Dedifferentiated amniotic fluid mesenchymal stem cell (primary cell): ENCODE measurements around the gene LY6G5C.

Experiments
- DNase-seq: peaks from one replicate; pipeline ENCODE4 v3.0.0-alpha.2; 2016; ENCODE audit errors: extremely low spot score

The LY6G5C gene

GRCh38 chr6:31663126-31663960, 17.5 kb downstream of the LY6G5C start:
- no peak for DNase-seq

- DNase-seq = no peak
Observed at GRCh38 chr6:31662124-31662723, 18.6 kb downstream of the LY6G5C start.

DNA sequence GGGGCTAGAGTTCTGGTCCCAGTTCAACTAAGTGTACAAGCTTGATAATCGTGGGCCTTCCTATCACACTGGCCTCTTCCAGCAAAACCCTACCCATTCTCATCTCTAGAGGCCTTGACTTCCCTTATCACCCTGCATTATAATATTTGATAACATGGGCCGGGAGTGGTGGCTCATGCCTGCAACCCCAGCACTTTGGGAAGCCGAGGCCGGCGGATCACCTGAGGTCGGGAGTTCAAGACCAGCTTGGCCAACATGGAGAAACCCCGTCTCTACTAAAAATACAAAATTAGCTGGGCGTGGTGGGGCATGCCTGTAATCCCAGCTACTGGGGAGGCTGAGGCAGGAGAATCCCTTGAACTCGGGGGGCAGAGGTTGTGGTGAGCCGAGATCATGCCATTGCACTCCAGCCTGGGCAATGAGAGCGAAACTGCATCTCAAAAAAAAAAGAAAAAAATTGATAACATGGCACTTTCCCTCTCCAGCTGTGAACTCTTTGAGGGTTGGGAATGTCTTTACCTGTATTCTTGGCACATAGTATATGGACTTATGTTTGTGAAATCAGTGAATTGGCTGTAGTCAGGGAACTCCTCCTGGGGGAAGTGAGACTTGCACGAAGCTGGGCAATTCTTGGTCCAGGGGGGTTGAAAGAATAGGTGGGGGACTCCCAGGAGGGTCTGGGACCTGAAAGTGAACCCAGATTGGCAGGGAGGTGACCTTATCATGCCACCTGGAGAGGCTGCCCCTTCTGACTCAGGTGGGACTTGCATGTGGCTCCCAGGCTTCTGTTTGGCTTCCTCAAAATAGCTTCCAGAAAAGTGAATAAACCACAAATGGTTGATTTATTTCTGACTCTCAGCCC, 19.4 kb downstream of the LY6G5C start:
- no peak for DNase-seq

DNA sequence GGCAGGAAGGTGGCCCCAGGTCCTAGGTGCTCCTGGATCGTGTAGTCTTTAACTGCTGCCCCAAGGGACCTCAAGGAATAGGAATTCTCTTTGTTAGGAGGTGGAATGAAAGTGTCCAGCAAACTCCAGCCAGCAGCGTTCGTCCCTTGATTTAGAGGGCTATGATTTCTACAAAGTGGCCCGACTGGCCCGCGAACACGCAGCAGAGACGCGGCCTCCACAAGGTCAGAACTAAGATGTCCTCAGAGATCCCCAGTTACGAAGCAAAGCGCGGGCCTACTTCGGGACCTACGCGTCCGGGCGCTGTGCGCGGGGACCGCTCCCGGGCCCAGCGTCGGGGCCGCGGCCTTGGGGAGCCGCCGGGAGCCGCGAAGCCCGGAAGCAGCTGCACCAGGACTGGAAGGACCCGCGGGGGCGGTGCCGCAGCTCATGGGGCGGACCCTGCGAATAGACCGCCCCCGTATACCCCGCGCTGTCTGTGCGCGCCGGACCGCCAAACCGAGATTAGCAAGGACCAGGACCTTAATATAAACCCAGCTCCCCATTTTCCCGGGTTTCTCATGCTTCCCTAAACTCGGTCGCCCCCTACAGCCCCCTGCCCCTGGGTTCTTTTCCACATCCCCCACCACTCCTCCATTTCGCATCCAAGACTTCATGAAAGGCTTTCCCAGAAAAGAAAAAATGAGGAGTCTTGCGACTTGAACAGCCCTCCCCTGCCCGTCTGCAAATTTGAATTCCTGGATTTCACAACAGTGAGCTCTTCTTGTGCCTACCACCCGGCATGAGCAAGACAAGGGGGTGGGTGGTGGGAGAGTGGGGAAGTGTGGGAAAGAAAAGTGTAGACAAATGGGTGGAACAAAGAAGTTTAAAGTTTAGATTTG, 20.2 kb downstream of the LY6G5C start, which contains the start of gene C6orf47:
Gene C6orf47, minus strand, starts transcription at position 398 of the 881 bp plus-strand sequence. CDS start 831 bp downstream, outside the sequence.
- peak; percentile 56 for DNase-seq

- DNase-seq = no peak
Observed at GRCh38 chr6:31659649-31660380, 21.1 kb downstream of the LY6G5C start.

DNA sequence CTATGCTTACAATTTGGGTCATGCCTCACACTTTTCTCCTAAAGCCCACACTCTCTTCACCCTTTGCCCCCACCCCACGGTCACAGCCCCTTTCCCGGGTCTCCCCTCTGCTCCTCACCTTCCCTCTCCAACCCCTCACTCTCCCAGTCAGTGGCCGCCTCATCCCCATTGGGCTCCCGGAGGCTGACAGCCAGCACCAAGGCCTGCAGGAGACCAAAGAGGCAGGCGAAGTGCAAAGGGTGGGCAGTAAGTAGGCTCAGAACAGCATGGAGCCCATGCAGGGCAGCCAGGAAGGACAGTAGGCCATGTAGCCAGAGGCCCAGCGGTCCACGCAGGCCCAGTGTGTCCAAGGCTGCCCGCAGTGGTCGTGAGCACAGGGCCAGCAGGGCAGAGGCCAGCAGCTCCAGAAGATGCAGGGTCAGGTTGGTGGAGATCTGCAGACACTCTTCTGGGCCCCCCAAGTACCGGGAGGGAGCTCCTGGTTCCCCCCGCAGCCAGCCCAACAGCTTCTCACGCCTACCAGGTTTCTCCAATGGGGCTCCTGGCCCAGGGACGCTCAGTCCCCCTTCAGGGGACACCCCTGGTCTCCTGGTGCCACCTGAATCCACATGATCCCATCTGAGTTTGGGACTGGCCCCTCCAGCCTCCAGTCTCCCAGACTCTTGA, 21.8 kb downstream of the LY6G5C start:
- no peak for DNase-seq

GRCh38 chr6:31658158-31658688, 22.6 kb downstream of the LY6G5C start:
- no peak for DNase-seq

DNA sequence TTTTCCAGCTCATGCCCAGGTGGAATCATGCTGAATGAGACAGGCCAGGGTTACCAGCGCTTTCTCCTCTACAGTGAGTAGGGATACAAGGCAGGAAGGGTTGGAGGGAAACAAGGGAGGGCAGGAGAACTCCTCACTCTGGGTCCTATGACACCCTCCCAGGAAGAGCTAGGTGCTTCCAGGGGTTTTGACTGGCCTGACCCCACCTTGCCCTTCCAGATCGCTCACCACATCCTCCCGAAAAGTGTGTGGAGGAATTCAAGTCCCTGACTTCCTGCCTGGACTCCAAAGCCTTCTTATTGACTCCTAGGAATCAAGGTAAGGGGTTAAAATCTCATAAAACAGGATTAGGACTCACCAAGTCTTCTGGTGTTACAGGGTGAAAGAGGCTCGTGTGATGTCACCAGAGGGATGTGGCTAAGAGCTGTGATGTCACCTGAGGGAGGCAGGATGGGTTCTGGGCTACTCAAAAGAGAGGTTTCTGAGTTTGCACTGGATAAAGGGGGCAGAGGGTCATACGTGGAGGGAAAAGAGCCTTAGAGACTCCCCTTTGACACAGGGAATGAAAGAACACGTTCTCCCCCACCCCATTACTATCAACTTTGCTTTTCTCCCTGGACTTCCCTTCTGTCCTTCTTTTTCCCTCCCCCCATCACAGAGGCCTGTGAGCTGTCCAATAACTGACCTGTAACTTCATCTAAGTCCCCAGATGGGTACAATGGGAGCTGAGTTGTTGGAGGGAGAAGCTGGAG, 23.3 kb downstream of the LY6G5C start:
- no peak for DNase-seq

DNA sequence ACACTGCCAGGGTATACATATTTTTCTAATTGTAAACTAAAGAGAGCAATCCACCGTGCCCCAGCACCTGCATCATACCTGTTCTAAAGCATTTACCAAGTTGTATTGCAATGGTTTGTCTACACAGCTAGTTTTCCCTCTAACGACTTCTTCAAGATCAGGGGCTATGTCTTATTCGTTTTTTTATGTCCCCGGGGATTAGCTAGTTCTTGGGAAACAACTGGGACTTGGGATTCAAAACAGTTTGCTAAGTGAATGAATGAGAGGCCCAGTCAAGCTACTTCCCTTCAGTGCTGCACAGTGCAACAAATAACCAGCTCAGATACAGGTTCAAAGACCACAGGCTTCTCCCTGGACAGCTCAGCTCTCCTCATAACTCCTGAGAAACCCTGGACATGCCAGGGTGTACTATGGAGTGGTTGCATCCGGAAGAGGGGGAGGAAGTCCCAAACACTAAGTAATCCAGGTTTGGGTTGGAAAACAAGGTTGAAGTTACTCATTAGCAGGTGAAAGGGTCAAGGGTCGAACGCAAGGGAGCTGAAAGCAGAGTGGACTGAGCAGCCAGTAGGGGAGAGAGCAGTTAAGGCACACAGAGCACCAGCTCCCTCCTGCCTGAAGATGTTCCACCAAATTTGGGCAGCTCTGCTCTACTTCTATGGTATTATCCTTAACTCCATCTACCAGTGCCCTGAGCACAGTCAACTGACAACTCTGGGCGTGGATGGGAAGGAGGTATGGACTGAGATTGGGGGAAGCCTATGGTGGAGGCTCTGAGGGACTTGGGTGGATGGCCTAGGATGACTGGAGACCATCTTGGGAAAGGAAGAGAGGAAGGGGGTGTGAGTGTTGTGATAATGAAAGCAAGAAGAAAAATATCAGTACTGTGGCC, 25.3 kb downstream of the LY6G5C start, which contains the start of gene APOM:
Gene APOM, plus strand, starts transcription at position 546 of the 889 bp plus-strand sequence. Its CDS starts 73 bp downstream, at position 619.
- DNase-seq = no peak

GRCh38 chr6:31654574-31655348, 26.1 kb downstream of the LY6G5C start:
- no peak for DNase-seq

DNA sequence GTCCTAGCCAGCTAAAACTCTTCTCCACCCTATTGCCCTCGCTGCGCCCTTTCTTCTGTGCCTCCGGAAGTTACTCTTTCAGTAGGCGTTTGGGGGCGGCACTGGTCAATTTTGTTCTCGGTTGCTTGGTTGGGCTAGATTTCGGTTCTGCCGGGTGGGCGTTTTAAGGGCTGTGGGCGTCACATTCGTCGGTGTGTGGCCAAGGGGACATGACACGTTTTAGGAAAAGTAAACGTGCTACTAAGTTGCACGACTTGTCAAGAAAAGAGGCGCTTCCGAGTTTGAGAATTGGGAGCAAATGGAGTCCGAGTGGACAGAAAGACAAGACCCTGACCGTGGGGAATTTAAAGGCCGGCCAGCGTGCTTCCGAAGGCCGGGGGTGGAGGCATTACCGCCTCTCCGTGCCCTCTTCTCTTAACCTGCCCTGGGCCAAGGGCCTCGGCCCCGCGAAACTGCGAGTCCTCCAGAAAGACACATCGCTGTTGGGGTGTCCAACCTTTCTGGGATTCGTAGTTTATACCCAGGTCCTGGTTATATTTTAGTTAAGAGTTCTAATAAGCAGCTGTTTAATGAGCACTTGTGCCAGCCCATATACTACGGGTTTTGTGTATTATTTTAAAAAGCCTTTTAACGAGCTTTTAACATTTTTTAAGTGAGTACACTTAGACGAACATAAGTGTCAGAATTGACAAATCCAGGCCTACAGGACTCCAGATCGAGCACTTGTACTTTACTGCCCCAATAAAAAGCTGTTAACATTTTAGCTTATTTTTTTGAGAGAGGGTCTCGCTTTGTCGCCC, 27.7 kb downstream of the LY6G5C start:
- DNase-seq = no peak

- peak; percentile 71 for DNase-seq
Observed at GRCh38 chr6:31651602-31652191, 29.2 kb downstream of the LY6G5C start.

DNA sequence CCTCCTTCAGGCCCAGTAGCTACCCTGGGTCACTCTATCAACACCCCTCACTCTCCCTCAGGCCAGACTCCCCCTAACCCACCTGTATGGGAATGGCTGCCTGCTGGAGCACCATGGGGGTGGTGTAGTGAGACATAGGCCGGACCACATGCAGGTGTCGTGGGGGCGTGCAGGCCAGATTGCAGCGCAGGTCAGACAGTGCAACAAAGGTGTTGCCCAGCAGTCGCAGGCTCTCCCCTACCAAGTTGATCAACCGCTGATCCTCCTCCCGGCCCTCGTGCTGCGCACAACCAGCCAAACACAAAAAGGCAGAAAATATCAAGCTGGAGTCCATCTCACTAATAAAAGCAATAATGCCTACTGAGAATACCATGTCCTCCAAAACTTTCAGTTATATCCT, 35.5 kb downstream of the LY6G5C start:
- no peak for DNase-seq

DNA sequence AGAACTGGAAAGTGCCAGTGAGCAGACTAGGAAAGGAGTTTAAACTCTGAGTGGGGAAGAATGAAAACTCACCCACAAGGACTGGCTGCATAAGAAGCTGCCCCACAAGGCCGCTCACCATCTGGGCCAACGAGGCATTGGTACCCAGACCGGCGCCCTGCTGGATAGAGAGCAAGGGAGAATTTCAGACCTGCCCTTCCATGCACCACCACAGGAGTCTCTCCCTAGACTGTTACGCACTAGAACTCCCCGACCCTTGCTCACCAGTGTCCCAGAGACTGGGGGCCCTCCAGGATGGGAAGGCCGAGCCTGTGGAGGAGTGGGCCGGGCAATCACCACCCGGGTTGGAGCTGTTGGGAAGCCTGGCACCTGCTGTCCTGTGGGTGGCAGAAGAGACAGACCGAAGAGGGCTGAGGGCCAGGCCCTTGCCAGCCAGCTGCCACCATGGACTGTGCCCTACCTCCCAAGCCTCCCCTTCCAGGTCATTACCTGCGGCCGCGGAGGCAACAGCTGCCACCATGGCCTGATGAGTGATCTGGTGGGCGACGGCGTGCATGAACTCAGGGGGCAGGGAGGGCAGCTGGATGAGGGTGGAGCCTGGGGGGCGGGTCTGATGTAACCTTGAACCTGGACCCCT, 36.9 kb downstream of the LY6G5C start:
- no peak for DNase-seq
